WTC11 (cell line): ENCODE data around the gene SCAND1. TPM values are rescaled to one million over a fixed set of nuclear protein-coding genes. Genes with fewer than 3 reads are reported as not detected.

ENCODE experiments used
- ATAC-seq: fragments of 200-7000 bp; cut with Tn5 transposase; 2 replicates; pipeline ENCODE4 v1.10.0; 2021; ENCODE audit warnings: mild to moderate bottlenecking, moderate library complexity
- CTCF ChIA-PET: fragments of 300-600 bp; sonication (Branson Sonifier 250); formaldehyde crosslinking; loops from one replicate; lab custom pipeline; 2021; ENCODE audit warnings: antibody characterized with exemption; lab: Charles Lee
- POLR2A ChIA-PET: fragments of 350-600 bp; sonication (Branson Sonifier 250); formaldehyde crosslinking; loops from one replicate; lab custom pipeline; 2021; ENCODE audit warnings: antibody characterized with exemption; lab: Charles Lee
- DNase-seq: peaks from one replicate; pipeline ENCODE4 v3.0.0; 2021; ENCODE audit warnings: low spot score
- H3K27ac Mint-ChIP-seq: 2 replicates; pipeline ENCODE4 v1.8.0; 2021; ENCODE audit warnings: mixed read lengths
- H3K27me3 Mint-ChIP-seq: 2 replicates; pipeline ENCODE4 v1.8.0; 2021; ENCODE audit warnings: low read depth, mild to moderate bottlenecking, moderate library complexity, mixed read lengths
- H3K36me3 Mint-ChIP-seq: 2 replicates; pipeline ENCODE4 v1.8.0; 2021; ENCODE audit warnings: mixed read lengths
- H3K4me1 Mint-ChIP-seq: 2 replicates; pipeline ENCODE4 v1.8.0; 2022; ENCODE audit warnings: mixed read lengths
- H3K4me3 Mint-ChIP-seq: 2 replicates; pipeline ENCODE4 v1.8.0; 2021; ENCODE audit warnings: mild to moderate bottlenecking, moderate library complexity, mixed read lengths
- H3K9me3 Mint-ChIP-seq: 2 replicates; pipeline ENCODE4 v1.8.0; 2021; ENCODE audit warnings: mixed read lengths
- AR ChIP-seq: fragments of 250-450 bp; sonication (Bioruptor Pico); IDR thresholded peaks from 2 replicates; pipeline ENCODE4 v1.9.0; 2021; ENCODE audit warnings: mild to moderate bottlenecking
- ATF2 ChIP-seq: sonication (generic); formaldehyde crosslinking; IDR thresholded peaks from 2 replicates; pipeline ENCODE4 v1.8.1; 2022; ENCODE audit warnings: low read depth, missing genetic modification reagents, borderline replicate concordance
- ATF6 ChIP-seq: sonication (generic); formaldehyde crosslinking; IDR thresholded peaks from 2 replicates; pipeline ENCODE4 v1.8.1; 2023; ENCODE audit warnings: mild to moderate bottlenecking, missing genetic modification reagents
- EMX1 ChIP-seq: fragments of 250-450 bp; sonication (Bioruptor Pico); IDR thresholded peaks from 2 replicates; pipeline ENCODE4 v1.8.0; 2021; ENCODE audit warnings: mild to moderate bottlenecking
- ERG ChIP-seq: fragments of 250-450 bp; sonication (Bioruptor Pico); IDR thresholded peaks from 2 replicates; pipeline ENCODE4 v1.8.0; 2021; ENCODE audit warnings: mild to moderate bottlenecking
- ESRRA ChIP-seq: sonication (generic); formaldehyde crosslinking; IDR thresholded peaks from 2 replicates; pipeline ENCODE4 v1.8.1; 2022; ENCODE audit warnings: mild to moderate bottlenecking, missing genetic modification reagents, borderline replicate concordance
- FOXK1 ChIP-seq: sonication (generic); formaldehyde crosslinking; IDR thresholded peaks from 2 replicates; pipeline ENCODE4 v1.8.0; 2022; ENCODE audit warnings: mild to moderate bottlenecking, moderate library complexity, missing genetic modification reagents
- FOXP1 ChIP-seq: sonication (generic); formaldehyde crosslinking; IDR thresholded peaks from 2 replicates; pipeline ENCODE4 v1.8.0; 2022; ENCODE audit warnings: missing genetic modification reagents, mild to moderate bottlenecking, moderate library complexity, borderline replicate concordance
- JUN ChIP-seq: sonication (generic); formaldehyde crosslinking; IDR thresholded peaks from 2 replicates; pipeline ENCODE4 v1.8.0; 2023; ENCODE audit warnings: mild to moderate bottlenecking, missing genetic modification reagents
- MYBL2 ChIP-seq: sonication (generic); formaldehyde crosslinking; IDR thresholded peaks from 2 replicates; pipeline ENCODE4 v1.8.1; 2023; ENCODE audit warnings: mild to moderate bottlenecking, moderate library complexity, missing genetic modification reagents
- NR2C2 ChIP-seq: sonication (generic); formaldehyde crosslinking; IDR thresholded peaks from 2 replicates; pipeline ENCODE4 v1.8.0; 2022; ENCODE audit warnings: mild to moderate bottlenecking, missing genetic modification reagents
- PRRX2 ChIP-seq: fragments of 250-450 bp; sonication (Bioruptor Pico); IDR thresholded peaks from 2 replicates; pipeline ENCODE4 v1.8.0; 2021; ENCODE audit warnings: mild to moderate bottlenecking
- RELA ChIP-seq: sonication (generic); formaldehyde crosslinking; IDR thresholded peaks from 2 replicates; pipeline ENCODE4 v1.8.1; 2022; ENCODE audit warnings: missing genetic modification reagents, mild to moderate bottlenecking, borderline replicate concordance
- TP53 ChIP-seq: sonication (generic); formaldehyde crosslinking; IDR thresholded peaks from 2 replicates; pipeline ENCODE4 v1.8.1; 2023; ENCODE audit warnings: mild to moderate bottlenecking, missing genetic modification reagents
- ZNF121 ChIP-seq: sonication (generic); formaldehyde crosslinking; IDR thresholded peaks from 2 replicates; pipeline ENCODE4 v1.8.0; 2023; ENCODE audit warnings: missing genetic modification reagents
- ZNF263 ChIP-seq: sonication (generic); formaldehyde crosslinking; IDR thresholded peaks from 2 replicates; pipeline ENCODE4 v1.8.1; 2022; ENCODE audit warnings: low read depth, mild to moderate bottlenecking, moderate library complexity, missing genetic modification reagents
- ZNF396 ChIP-seq: fragments of 250-450 bp; sonication (Bioruptor Pico); IDR thresholded peaks from 2 replicates; pipeline ENCODE4 v1.8.0; 2021; ENCODE audit warnings: mild to moderate bottlenecking, moderate library complexity, borderline replicate concordance
- total RNA-seq: library from RNA; stranded (reverse); gene quantifications from 3 replicates; pipeline ENCODE4 v1.2.3, GENCODE V29; 2021
- TF ChIP-seq, protein P1 (sequence below): sonication (generic); formaldehyde crosslinking; IDR thresholded peaks from 2 replicates; pipeline ENCODE4 v1.8.0; 2022; ENCODE audit warnings: mild to moderate bottlenecking, missing genetic modification reagents
- TF ChIP-seq, protein P2 (sequence below): sonication (generic); formaldehyde crosslinking; IDR thresholded peaks from 2 replicates; pipeline ENCODE4 v1.8.1; 2023; ENCODE audit warnings: mild to moderate bottlenecking, moderate library complexity, missing genetic modification reagents

The SCAND1 gene
- total RNA-seq, 1 experiment from 2014 or later = 103 TPM

- TF ChIP-seq ZNF121 (CRISPR knock-in tag) (no peak), FOXK1 (no peak), EMX1 (CRISPR knock-in tag) (no peak), TP53 (CRISPR knock-in tag) (no peak), ATF2 (CRISPR knock-in tag) (no peak)
- TF ChIP-seq, all 79 proteins: peak for 0
These were observed 37.2 kb downstream of the SCAND1 start (continued) for GRCh38 chr20:35917077-35917476.

GRCh38 chr20:35912881-35913280, 41.4 kb downstream of the SCAND1 start:
- POLR2A ChIA-PET = no interaction called here
- Mint-ChIP-seq H3K4me1 (peaks cover 14% of the 10 kb centered on the region), H3K27me3 (no peaks in the 10 kb centered on the region), H3K9me3 (no peaks in the 10 kb centered on the region), H3K36me3 (peaks cover 36% of the 10 kb centered on the region), H3K4me3 (no peak overlapping the region), H3K27ac (peak overlapping the region; percentile 82; the same call in 1 of the 2 replicates)
- ATAC-seq = no peak
- no peak for DNase-seq
- TF ChIP-seq TP53 (CRISPR knock-in tag) (no peak), MYBL2 (no peak), ESRRA (CRISPR knock-in tag) (no peak), ATF6 (CRISPR knock-in tag) (no peak), NR2C2 (CRISPR knock-in tag) (no peak), FOXP1 (CRISPR knock-in tag) (no peak), PRRX2 (CRISPR knock-in tag) (no peak), ERG (CRISPR knock-in tag) (no peak)
- TF ChIP-seq, protein P1, sequence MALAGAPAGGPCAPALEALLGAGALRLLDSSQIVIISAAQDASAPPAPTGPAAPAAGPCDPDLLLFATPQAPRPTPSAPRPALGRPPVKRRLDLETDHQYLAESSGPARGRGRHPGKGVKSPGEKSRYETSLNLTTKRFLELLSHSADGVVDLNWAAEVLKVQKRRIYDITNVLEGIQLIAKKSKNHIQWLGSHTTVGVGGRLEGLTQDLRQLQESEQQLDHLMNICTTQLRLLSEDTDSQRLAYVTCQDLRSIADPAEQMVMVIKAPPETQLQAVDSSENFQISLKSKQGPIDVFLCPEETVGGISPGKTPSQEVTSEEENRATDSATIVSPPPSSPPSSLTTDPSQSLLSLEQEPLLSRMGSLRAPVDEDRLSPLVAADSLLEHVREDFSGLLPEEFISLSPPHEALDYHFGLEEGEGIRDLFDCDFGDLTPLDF (CRISPR knock-in tag) = no peak
- CTCF ChIA-PET = no interaction called here

GRCh38 chr20:35910254-35910653, 44.0 kb downstream of the SCAND1 start:
- peaks cover 31% of the 10 kb centered on the region for H3K36me3 Mint-ChIP-seq
- no peak for TF ChIP-seq ZNF263
- TF ChIP-seq, all 79 proteins: peak for 0
- ATAC-seq = no peak
- Mint-ChIP-seq H3K9me3 (0 out of 2 replicates have a peak, but pooled peaks cover under 1% of the 10 kb centered on the region), H3K27ac (no peak overlapping the region), H3K27me3 (no peaks in the 10 kb centered on the region), H3K4me1 (peaks cover 29% of the 10 kb centered on the region), H3K4me3 (no peak overlapping the region)
- no peak for DNase-seq
- ChIA-PET POLR2A (no interaction called here), CTCF (interaction anchor here (1.4 kb wide), 1 partner anchor 37 kb away, joined by 3 read pairs; no protein-coding TSS in a partner anchor)

DNA sequence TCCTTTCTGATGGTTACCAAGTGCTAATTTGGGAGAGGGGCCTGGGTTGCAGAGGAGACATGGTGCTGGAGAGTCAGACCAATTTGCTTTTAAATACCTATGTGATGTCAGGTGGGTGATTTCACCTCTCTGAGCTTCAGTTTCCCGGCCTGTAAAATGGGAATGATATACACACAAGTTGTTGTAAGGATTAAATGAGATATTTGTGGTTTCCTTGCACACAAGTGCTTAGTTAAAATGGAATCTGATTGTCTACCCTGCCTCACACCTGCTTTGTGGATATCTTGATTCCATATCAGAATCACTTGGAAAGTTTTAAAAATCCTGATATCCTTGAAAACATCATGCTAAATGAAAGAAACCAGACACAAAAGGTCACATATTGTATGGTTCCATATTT, 44.5 kb downstream of the SCAND1 start:
- no peaks in the 10 kb centered on the region for H3K27me3 Mint-ChIP-seq
- no peak overlapping the region for H3K27ac Mint-ChIP-seq
- peaks cover 36% of the 10 kb centered on the region for H3K36me3 Mint-ChIP-seq
- DNase-seq (no peak), ATAC-seq (no peak)
- peaks cover 29% of the 10 kb centered on the region for H3K4me1 Mint-ChIP-seq
- ChIA-PET CTCF (interaction anchor here (0.9 to 1.4 kb wide), 2 partner anchors 38 to 44 kb away, joined by 3 read pairs; partner anchors contain the start of gene SCAND1), POLR2A (no interaction called here)
- no peak overlapping the region for H3K4me3 Mint-ChIP-seq
- H3K9me3 Mint-ChIP-seq = 0 out of 2 replicates have a peak, but pooled peaks cover 4% of the 10 kb centered on the region
- TF ChIP-seq, protein P2, sequence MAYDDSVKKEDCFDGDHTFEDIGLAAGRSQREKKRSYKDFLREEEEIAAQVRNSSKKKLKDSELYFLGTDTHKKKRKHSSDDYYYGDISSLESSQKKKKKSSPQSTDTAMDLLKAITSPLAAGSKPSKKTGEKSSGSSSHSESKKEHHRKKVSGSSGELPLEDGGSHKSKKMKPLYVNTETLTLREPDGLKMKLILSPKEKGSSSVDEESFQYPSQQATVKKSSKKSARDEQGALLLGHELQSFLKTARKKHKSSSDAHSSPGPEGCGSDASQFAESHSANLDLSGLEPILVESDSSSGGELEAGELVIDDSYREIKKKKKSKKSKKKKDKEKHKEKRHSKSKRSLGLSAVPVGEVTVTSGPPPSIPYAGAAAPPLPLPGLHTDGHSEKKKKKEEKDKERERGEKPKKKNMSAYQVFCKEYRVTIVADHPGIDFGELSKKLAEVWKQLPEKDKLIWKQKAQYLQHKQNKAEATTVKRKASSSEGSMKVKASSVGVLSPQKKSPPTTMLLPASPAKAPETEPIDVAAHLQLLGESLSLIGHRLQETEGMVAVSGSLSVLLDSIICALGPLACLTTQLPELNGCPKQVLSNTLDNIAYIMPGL = no peak
- TF ChIP-seq JUN (CRISPR knock-in tag) (no peak), RELA (CRISPR knock-in tag) (no peak), ZNF396 (CRISPR knock-in tag) (no peak), AR (CRISPR knock-in tag) (no peak)
